ENCODE results near the gene GNAT1.
A peak's percentile ranks its signal among the peaks of the same experiment; 100 is the strongest.

Gene GNAT1

DNA sequence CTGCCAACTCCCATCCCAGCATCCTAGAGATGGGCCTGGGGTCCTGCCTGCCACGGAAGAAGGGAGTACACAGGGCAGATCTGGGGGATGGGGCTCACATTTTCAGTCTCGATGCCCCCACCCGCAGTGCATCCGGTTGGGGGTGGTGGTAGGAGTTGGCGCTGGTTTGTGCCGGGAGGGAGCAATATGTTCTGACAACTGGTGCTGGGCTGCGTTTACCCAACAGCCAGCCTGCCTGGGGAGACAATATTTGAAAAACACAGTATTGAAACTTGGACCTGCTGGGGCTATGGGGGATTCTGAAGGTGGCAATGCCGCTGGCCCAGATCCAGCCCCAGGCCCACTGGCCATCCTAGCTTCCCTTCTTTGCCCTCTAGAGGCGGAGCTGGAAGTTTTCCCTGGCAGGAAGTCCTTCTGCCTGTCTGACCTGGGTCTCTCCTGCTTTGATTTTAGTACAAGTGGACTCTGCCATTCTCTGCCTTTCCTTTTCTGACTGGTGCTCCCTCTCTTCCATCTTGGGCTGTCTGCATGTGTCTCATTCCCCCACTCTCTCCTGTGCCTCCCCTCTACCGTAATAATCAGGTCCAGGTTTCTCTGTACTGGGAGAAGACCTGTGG lies 32.8 kb upstream of the GNAT1 start:
- no peaks in the 10 kb centered on the region for H3K27me3 ChIP-seq
- no peaks in the 10 kb centered on the region for H3K9me3 ChIP-seq
- intact Hi-C loops (cut with DNase I; ENCODE audit: low total_unique reads), result no loop called here
- peak overlapping the region; percentile 39 to 87 for H3K27ac ChIP-seq
- H3K4me1 ChIP-seq, result peaks cover 0 to 91% (median 87%) of the 10 kb centered on the region in 4 donors
- no peak for TF ChIP-seq CTCF (IDR thresholded peaks at IDR 0.05)
- H3K4me3 ChIP-seq, result no peak overlapping the region
- no peak for DNase-seq
- peaks cover 0 to 10% (median 0%) of the 10 kb centered on the region in 3 donors for H3K36me3 ChIP-seq

GRCh38 chr3:50160561-50160983 lies 30.8 kb upstream of the GNAT1 start:
- H3K27ac ChIP-seq, result peak overlapping the region; percentile 70 to 87
- no peaks in the 10 kb centered on the region for H3K9me3 ChIP-seq
- H3K4me3 ChIP-seq, result no peak overlapping the region
- no peaks in the 10 kb centered on the region for H3K27me3 ChIP-seq
- H3K36me3 ChIP-seq, result peaks cover 0 to 10% (median 0%) of the 10 kb centered on the region in 3 donors
- DNase-seq, result no peak
- intact Hi-C loops (cut with DNase I; ENCODE audit: low total_unique reads), result no loop called here
- TF ChIP-seq CTCF (IDR thresholded peaks at IDR 0.05), result no peak
- peaks cover 0 to 100% (median 96%) of the 10 kb centered on the region in 4 donors for H3K4me1 ChIP-seq

- intact Hi-C loops (cut with DNase I; ENCODE audit: low total_unique reads), result no loop called here
Observed at GRCh38 chr3:50161320-50161719, 30.1 kb upstream of the GNAT1 start.

GRCh38 chr3:50162034-50162883 lies 29.2 kb upstream of the GNAT1 start:
- no peak for TF ChIP-seq CTCF (IDR thresholded peaks at IDR 0.05)
- Histone ChIP-seq H3K4me3 (no peak overlapping the region), H3K36me3 (peaks cover 0 to 10% (median 0%) of the 10 kb centered on the region in 3 donors), H3K9me3 (no peaks in the 10 kb centered on the region), H3K27ac (peak overlapping the region; percentile 70 to 87), H3K27me3 (no peaks in the 10 kb centered on the region), H3K4me1 (peaks cover 0 to 100% (median 100%) of the 10 kb centered on the region in 4 donors)
- DNase-seq, result no peak
- intact Hi-C loops (cut with DNase I; ENCODE audit: low total_unique reads), result no loop called here

More at GRCh38 chr3:50161320-50161719, 30.1 kb upstream of the GNAT1 start:
- no peaks in the 10 kb centered on the region for H3K9me3 ChIP-seq
- DNase-seq, result no peak
- H3K36me3 ChIP-seq, result peaks cover 0 to 10% (median 0%) of the 10 kb centered on the region in 3 donors
- H3K4me1 ChIP-seq, result peaks cover 0 to 100% (median 97%) of the 10 kb centered on the region in 4 donors
- TF ChIP-seq CTCF (IDR thresholded peaks at IDR 0.05), result no peak
- no peaks in the 10 kb centered on the region for H3K27me3 ChIP-seq
- no peak overlapping the region for H3K4me3 ChIP-seq
- H3K27ac ChIP-seq, result peak overlapping the region; percentile 70 to 87

DNA sequence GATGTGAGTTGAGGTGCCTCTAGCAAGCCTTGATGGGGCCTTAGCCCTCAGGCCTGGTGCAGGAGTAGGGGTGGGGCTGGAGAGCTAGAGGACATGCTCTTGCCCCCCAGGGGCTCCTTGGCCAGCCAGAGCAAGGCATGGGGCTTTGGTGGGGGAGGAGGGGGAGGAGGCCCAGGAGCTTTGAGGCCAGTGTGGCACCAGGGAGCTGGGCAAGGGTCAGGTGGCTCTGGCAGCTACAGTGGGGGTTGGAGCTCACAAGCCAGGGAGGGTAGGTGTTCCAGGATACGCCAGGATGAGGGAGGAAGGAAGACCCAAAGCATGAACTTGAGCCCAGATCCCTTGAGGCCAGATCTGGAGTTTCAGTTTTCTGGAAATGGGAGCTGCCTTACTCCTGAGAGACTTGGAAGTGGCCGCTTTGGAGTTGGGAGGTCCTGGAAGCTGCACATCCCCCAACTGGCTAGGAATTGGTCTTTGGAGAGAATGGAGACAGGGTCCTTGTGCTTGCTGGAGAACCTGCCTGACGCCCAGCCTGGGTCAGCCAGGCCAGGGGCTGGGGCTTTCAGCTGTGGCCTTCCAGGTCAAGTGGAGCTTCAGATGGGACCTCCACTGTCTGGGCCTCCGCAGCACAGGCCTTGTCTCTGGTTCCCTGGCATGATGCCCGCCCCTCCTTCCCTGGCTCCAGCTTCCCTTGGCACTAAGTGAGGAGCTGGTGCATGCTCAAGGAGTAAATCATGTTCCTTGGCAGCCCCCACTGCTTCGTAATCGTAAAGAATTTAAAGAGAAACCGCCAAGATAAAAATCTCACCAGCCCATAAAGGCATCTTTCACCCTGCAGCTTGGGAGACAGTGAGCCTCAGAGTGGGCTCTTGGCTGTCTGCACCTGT lies 27.6 kb upstream of the GNAT1 start:
- no peak for TF ChIP-seq CTCF (IDR thresholded peaks at IDR 0.05)
- H3K4me1 ChIP-seq, result peaks cover 0 to 100% (median 100%) of the 10 kb centered on the region in 4 donors
- intact Hi-C loops (cut with DNase I; ENCODE audit: low total_unique reads), result no loop called here
- H3K36me3 ChIP-seq, result peaks cover 0 to 10% (median 0%) of the 10 kb centered on the region in 3 donors
- DNase-seq, result peak; percentile 89 to 98
- no peaks in the 10 kb centered on the region for H3K27me3 ChIP-seq
- no peak overlapping the region for H3K4me3 ChIP-seq
- no peaks in the 10 kb centered on the region for H3K9me3 ChIP-seq
- H3K27ac ChIP-seq, result peak overlapping the region; percentile 70 to 87
